Esophagus muscularis mucosa (tissue), 4 donors: ENCODE measurements around the gene FAM184B.

ENCODE experiments used
- CTCF ChIP-seq, 3 experiments: fragments of 200-600 bp in 2 of 3; fragments of 450-650 bp in 1 of 3; sonication (generic) in 2 of 3; IDR thresholded peaks; one replicate each; pipeline ENCODE4 v1.5.1; 2017 to 2019; ENCODE audit warnings: antibody characterized with exemption in 3 of 3, mild to moderate bottlenecking in 2 of 3, moderate library complexity in 1 of 3
- EP300 ChIP-seq: sonication (generic); formaldehyde crosslinking; IDR thresholded peaks from one replicate; pipeline ENCODE4 v1.6.1; 2017; ENCODE audit warnings: antibody characterized with exemption
- POLR2A ChIP-seq: fragments of 450-650 bp; IDR thresholded peaks from one replicate; pipeline ENCODE4 v1.6.1; 2017; ENCODE audit warnings: antibody characterized with exemption, moderate library complexity, mild to moderate bottlenecking, low read depth
- POLR2AphosphoS5 ChIP-seq, 2 donors: sonication (generic); formaldehyde crosslinking; IDR thresholded peaks; one replicate each; pipeline ENCODE4 v1.6.1; 2017; ENCODE audit warnings: antibody characterized with exemption in 2 of 2

- TF ChIP-seq CTCF (IDR thresholded peaks at IDR 0.05) (no peak), EP300 (no peak), POLR2AphosphoS5 (IDR thresholded peaks at IDR 0.05) (no peak), POLR2A (no peak)
Observed at GRCh38 chr4:17636341-17636695, 145.1 kb downstream of the FAM184B start.
